ENCODE measurements around the gene RPL37.

The RPL37 gene

GRCh38 chr5:40841068-40841805 lies 6.2 kb upstream of the RPL37 start, which contains the start of gene CARD6 (continued):
- peak; percentile 95 for TF ChIP-seq PRDM1 (tag by site-specific recombination; IDR thresholded peaks at IDR 0.05)
- TF ChIP-seq ZNF513 (tag by site-specific recombination; IDR thresholded peaks at IDR 0.05): peak; percentile 43; the same call in 1 of the 2 replicates
- no peak for TF ChIP-seq ZNF692 (tag by site-specific recombination; IDR thresholded peaks at IDR 0.05)
- no peak for TF ChIP-seq REST (tag by site-specific recombination; IDR thresholded peaks at IDR 0.05)
- TF ChIP-seq GFI1B (tag by site-specific recombination; IDR thresholded peaks at IDR 0.05): no peak
- TF ChIP-seq ZNF148 (tag by site-specific recombination; IDR thresholded peaks at IDR 0.05; ENCODE audit: borderline replicate concordance): no peak
- TF ChIP-seq TCF7L2 (IDR thresholded peaks at IDR 0.05; ENCODE audit: borderline replicate concordance, low read depth, low read length): no peak
- TF ChIP-seq PRDM10 (tag by site-specific recombination; IDR thresholded peaks at IDR 0.05): peak; percentile 29; the same call in 1 of the 2 replicates
- 0 out of 2 replicates have a peak, but pooled peaks have one; percentile 11 for TF ChIP-seq CTCF (tag by site-specific recombination; IDR thresholded peaks at IDR 0.05)
- no peak for TF ChIP-seq ZNF266 (tag by site-specific recombination; IDR thresholded peaks at IDR 0.05; ENCODE audit: low read depth)
- no peak for TF ChIP-seq ZNF629 (tag by site-specific recombination; IDR thresholded peaks at IDR 0.05)
- no peak for TF ChIP-seq ZNF518A (tag by site-specific recombination; conservative IDR thresholded peaks at IDR 0.05; ENCODE audit: low read depth)
- no peak for TF ChIP-seq ZNF114 (tag by site-specific recombination; IDR thresholded peaks at IDR 0.05)
- no peak for TF ChIP-seq ZFP41 (tag by site-specific recombination; IDR thresholded peaks at IDR 0.05; ENCODE audit: borderline replicate concordance)
- no peak for TF ChIP-seq ZNF639 (tag by site-specific recombination; IDR thresholded peaks at IDR 0.05)

Measured in HEK293 (cell line).